ENCODE results near the gene FNBP1.

The FNBP1 gene

DNA sequence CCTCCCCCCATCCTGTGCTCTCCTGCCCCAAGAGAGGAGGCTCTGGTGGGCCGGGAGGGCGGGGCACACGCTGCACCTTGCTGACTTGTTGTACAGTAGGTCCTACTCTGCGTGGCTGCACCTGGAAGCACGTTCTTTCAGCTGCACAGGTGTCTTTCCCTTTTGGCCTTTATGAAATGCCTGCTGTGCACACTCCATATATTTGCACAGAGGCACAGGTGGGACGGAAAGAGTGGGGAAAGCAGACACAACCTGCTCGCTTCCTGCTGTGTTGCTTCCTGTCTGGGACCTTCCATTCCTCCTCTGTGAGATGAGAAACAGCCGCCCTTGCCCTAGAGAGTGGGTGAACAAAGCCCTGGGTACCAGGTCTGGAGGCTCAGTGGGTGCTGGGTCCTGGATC lies 203.0 kb downstream of the FNBP1 start:
- no peak overlapping the region for H3K4me2 ChIP-seq (ENCODE audit: low read depth, low read length, poor library complexity, severe bottlenecking)
- H3K27ac ChIP-seq (ENCODE audit: low read depth, low read length), result no peak overlapping the region
- H3K27me3 ChIP-seq (ENCODE audit: low read length), result no peaks in the 10 kb centered on the region
- H3K9me2 ChIP-seq (replicated peaks; ENCODE audit: insufficient read depth, low read length), result no peaks in the 10 kb centered on the region
- H3K4me3 ChIP-seq (ENCODE audit: insufficient read depth, low read length, poor library complexity, severe bottlenecking), result no peak overlapping the region
- H4K20me1 ChIP-seq (ENCODE audit: low read depth, low read length), result no peaks in the 10 kb centered on the region
- no peak overlapping the region for H2AFZ ChIP-seq (ENCODE audit: low read depth, low read length, severe bottlenecking)
- H3K36me3 ChIP-seq (ENCODE audit: low read length), result no peaks in the 10 kb centered on the region
- no peaks in the 10 kb centered on the region for H3K79me2 ChIP-seq (ENCODE audit: insufficient read depth, low read length)
- no peak overlapping the region for H3K9ac ChIP-seq (ENCODE audit: low read length)
- no peaks in the 10 kb centered on the region for H3K9me3 ChIP-seq (ENCODE audit: insufficient read depth, low read length)
- TF ChIP-seq, protein P1, sequence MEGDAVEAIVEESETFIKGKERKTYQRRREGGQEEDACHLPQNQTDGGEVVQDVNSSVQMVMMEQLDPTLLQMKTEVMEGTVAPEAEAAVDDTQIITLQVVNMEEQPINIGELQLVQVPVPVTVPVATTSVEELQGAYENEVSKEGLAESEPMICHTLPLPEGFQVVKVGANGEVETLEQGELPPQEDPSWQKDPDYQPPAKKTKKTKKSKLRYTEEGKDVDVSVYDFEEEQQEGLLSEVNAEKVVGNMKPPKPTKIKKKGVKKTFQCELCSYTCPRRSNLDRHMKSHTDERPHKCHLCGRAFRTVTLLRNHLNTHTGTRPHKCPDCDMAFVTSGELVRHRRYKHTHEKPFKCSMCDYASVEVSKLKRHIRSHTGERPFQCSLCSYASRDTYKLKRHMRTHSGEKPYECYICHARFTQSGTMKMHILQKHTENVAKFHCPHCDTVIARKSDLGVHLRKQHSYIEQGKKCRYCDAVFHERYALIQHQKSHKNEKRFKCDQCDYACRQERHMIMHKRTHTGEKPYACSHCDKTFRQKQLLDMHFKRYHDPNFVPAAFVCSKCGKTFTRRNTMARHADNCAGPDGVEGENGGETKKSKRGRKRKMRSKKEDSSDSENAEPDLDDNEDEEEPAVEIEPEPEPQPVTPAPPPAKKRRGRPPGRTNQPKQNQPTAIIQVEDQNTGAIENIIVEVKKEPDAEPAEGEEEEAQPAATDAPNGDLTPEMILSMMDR (IDR thresholded peaks at IDR 0.05; ENCODE audit: insufficient read depth, low read length, poor library complexity, severe bottlenecking), result no peak
- no peak for TF ChIP-seq EZH2phosphoT487 (conservative IDR thresholded peaks at IDR 0.05; ENCODE audit: low read length)
- no peaks in the 10 kb centered on the region for H3F3A ChIP-seq (ENCODE audit: insufficient read depth)

DNA sequence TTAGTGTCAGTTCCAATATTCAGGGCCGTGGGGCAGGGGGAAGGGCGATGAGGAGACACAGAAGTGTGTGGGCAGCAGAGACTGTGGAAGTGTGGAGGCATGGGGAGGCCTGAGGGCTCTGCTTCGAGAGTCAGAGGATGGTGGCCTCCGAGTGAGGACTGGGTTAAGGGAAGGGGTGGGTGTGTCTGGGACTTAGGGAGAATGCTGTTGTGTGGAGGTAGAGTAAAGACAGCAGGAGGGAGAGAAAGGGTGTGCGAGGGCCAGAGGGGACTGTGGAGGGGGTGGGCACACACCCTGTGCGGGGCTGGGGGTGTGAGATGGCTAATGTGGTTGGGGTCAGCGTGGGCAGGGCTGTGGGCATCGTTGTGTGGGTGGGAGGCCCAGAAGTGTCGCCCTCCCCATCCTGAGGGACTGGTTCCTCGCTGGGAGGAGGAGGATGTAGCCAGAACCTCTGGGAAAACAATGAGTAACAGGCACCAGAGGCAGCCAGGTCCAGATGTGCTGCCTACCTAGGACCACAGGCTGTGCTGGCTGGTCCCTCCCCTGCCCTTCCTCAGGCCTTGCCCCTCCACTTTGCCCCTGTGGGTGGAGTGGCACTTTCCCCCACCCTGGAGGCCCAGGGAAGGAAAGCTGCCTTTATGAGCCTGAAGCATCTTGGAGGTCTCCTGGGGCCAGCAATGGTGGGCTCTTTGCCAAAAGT lies 203.5 kb downstream of the FNBP1 start:
- no peaks in the 10 kb centered on the region for H3K36me3 ChIP-seq (ENCODE audit: low read length)
- H4K20me1 ChIP-seq (ENCODE audit: low read depth, low read length), result no peaks in the 10 kb centered on the region
- H3K9ac ChIP-seq (ENCODE audit: low read length), result no peak overlapping the region
- TF ChIP-seq, protein P1 (IDR thresholded peaks at IDR 0.05; ENCODE audit: insufficient read depth, low read length, poor library complexity, severe bottlenecking), result no peak
- TF ChIP-seq EZH2phosphoT487 (conservative IDR thresholded peaks at IDR 0.05; ENCODE audit: low read length), result no peak
- H3K9me2 ChIP-seq (replicated peaks; ENCODE audit: insufficient read depth, low read length), result no peaks in the 10 kb centered on the region
- H2AFZ ChIP-seq (ENCODE audit: low read depth, low read length, severe bottlenecking), result no peak overlapping the region
- no peak overlapping the region for H3K4me3 ChIP-seq (ENCODE audit: insufficient read depth, low read length, poor library complexity, severe bottlenecking)
- peaks cover 4% of the 10 kb centered on the region for H3K79me2 ChIP-seq (ENCODE audit: insufficient read depth, low read length)
- H3K4me2 ChIP-seq (ENCODE audit: low read depth, low read length, poor library complexity, severe bottlenecking), result no peak overlapping the region
- H3K9me3 ChIP-seq (ENCODE audit: insufficient read depth, low read length), result no peaks in the 10 kb centered on the region
- H3K27me3 ChIP-seq (ENCODE audit: low read length), result no peaks in the 10 kb centered on the region
- H3F3A ChIP-seq (ENCODE audit: insufficient read depth), result no peaks in the 10 kb centered on the region
- H3K27ac ChIP-seq (ENCODE audit: low read depth, low read length), result no peak overlapping the region

DNA sequence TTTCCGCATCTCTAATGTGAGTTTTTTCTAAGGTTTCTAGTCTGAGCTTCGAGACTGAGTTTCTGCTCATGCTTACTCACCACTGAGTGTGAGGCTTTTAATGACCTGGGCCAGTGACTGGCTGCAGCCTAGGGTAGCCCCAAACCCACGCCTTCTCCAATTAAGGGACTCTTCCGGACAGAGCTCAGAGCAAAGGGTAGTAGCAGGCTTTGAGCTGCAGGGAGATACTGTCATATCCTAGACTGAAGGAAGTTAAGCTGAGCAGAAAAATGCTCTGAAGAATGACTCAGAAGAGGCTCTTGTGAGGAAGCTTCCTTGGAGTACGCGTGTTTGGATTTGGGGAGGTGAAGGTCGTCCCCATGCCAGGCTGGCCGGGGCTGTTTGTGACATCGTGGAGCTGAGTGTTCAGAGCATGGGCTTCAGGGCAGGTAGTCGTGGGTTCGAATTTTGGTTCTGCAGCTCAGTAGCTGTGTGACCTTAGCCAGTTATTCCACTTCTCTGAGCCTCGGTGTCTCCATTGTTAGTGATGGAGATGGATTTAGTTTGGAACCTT lies 204.2 kb downstream of the FNBP1 start:
- Histone ChIP-seq H3K4me2 (ENCODE audit: low read depth, low read length, poor library complexity, severe bottlenecking) (no peak overlapping the region), H3K36me3 (ENCODE audit: low read length) (no peaks in the 10 kb centered on the region), H4K20me1 (ENCODE audit: low read depth, low read length) (no peaks in the 10 kb centered on the region), H3K9me3 (ENCODE audit: insufficient read depth, low read length) (no peaks in the 10 kb centered on the region), H3K9me2 (replicated peaks; ENCODE audit: insufficient read depth, low read length) (no peaks in the 10 kb centered on the region), H3K9ac (ENCODE audit: low read length) (no peak overlapping the region), H3F3A (ENCODE audit: insufficient read depth) (no peaks in the 10 kb centered on the region), H2AFZ (ENCODE audit: low read depth, low read length, severe bottlenecking) (no peak overlapping the region), H3K4me3 (ENCODE audit: insufficient read depth, low read length, poor library complexity, severe bottlenecking) (no peak overlapping the region), H3K79me2 (ENCODE audit: insufficient read depth, low read length) (peaks cover 11% of the 10 kb centered on the region), H3K27ac (ENCODE audit: low read depth, low read length) (no peak overlapping the region), H3K27me3 (ENCODE audit: low read length) (no peaks in the 10 kb centered on the region)
- TF ChIP-seq, protein P1 (IDR thresholded peaks at IDR 0.05; ENCODE audit: insufficient read depth, low read length, poor library complexity, severe bottlenecking), result no peak
- TF ChIP-seq EZH2phosphoT487 (conservative IDR thresholded peaks at IDR 0.05; ENCODE audit: low read length), result no peak
